Right kidney (tissue), 1 donor: Measurements from ENCODE around the gene H3-3A.
A peak's percentile ranks its signal among the peaks of the same experiment; 100 is the strongest.

ENCODE experiments used
- DNase-seq: peaks from one replicate; pipeline ENCODE4 v3.0.0-alpha.2; 2016

Gene H3-3A

GRCh38 chr1:226110249-226111097 lies 48.0 kb downstream of the H3-3A start:
- peak; percentile 94 for DNase-seq

GRCh38 chr1:226111098-226111882 lies 48.8 kb downstream of the H3-3A start:
- DNase-seq = no peak

GRCh38 chr1:226111883-226112261 lies 49.4 kb downstream of the H3-3A start:
- no peak for DNase-seq

GRCh38 chr1:226112626-226113025 lies 50.1 kb downstream of the H3-3A start:
- no peak for DNase-seq

GRCh38 chr1:226116673-226117072 lies 54.2 kb downstream of the H3-3A start:
- no peak for DNase-seq

- DNase-seq = no peak
Measured at GRCh38 chr1:226117330-226117729, 54.8 kb downstream of the H3-3A start.

- DNase-seq = no peak
Measured at GRCh38 chr1:226118357-226118756, 55.8 kb downstream of the H3-3A start.

GRCh38 chr1:226119169-226119568 lies 56.7 kb downstream of the H3-3A start:
- DNase-seq = no peak

GRCh38 chr1:226120398-226120797 lies 57.9 kb downstream of the H3-3A start:
- no peak for DNase-seq

- DNase-seq = no peak
Measured at GRCh38 chr1:226121049-226121586, 58.6 kb downstream of the H3-3A start.
